DND-41 (cell line): ENCODE results near the gene CTSF.

ENCODE experiments used
- EZH2 ChIP-seq: IDR thresholded peaks from 3 replicates; pipeline ENCODE4 v1.6.1; 2012; ENCODE audit warnings: borderline replicate concordance, low read depth, mild to moderate bottlenecking, moderate library complexity, low read length, inconsistent platforms; ENCODE audit not compliant: severe bottlenecking
- TF ChIP-seq, protein P1 (sequence below): IDR thresholded peaks from 2 replicates; pipeline ENCODE4 v1.5.1; 2012; ENCODE audit warnings: borderline replicate concordance, low read length, moderate library complexity, mild to moderate bottlenecking; ENCODE audit not compliant: poor library complexity, severe bottlenecking; ENCODE audit errors: extremely low read depth

DNA sequence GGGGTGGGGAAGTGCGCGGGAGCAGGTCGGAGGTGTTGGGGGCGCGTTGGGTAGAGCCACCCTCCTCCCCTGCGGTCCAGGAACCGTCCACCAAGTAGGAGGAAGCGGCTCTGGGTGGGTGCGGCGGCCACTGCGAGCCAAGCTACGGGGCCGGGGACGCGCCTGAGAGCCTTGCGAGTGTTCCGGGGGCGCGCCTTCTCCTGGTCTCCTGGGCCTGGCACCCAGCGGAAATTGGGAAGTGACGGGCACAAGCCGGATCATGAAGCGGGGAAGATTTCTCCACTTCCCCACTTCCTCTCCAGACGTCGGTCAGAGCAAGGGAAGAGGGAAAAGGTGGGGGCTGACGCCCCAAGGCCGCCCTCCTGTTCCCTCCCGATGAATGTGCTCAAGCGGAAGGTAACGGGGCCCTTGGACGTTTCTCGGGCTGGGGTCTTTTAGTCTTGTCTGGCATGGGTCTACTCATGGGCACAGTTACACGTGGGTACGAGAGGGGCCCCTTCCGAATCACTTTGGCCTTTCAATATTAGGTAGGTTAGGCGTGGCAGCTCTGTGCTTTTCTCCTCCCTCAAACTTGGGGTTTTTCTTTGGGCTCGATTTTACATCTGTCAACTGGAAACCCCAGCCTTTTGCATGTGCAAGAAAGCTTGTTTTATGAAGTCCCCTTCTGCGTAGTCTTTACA is 48.9 kb upstream of the CTSF start:
- TF ChIP-seq EZH2, result no peak
- TF ChIP-seq, protein P1, sequence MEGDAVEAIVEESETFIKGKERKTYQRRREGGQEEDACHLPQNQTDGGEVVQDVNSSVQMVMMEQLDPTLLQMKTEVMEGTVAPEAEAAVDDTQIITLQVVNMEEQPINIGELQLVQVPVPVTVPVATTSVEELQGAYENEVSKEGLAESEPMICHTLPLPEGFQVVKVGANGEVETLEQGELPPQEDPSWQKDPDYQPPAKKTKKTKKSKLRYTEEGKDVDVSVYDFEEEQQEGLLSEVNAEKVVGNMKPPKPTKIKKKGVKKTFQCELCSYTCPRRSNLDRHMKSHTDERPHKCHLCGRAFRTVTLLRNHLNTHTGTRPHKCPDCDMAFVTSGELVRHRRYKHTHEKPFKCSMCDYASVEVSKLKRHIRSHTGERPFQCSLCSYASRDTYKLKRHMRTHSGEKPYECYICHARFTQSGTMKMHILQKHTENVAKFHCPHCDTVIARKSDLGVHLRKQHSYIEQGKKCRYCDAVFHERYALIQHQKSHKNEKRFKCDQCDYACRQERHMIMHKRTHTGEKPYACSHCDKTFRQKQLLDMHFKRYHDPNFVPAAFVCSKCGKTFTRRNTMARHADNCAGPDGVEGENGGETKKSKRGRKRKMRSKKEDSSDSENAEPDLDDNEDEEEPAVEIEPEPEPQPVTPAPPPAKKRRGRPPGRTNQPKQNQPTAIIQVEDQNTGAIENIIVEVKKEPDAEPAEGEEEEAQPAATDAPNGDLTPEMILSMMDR, result no peak
